ENCODE data around the gene RHCE. TPM values are rescaled to one million over a fixed set of nuclear protein-coding genes. Genes with fewer than 3 reads are reported as not detected.

Gene RHCE
- total and polyA plus RNA-seq, 2 of the 8 experiments (the other 6 are each of a cell fraction or from before 2014, with no cell fraction given) = 0.23 to 0.50 TPM

GRCh38 chr1:25439287-25439686 is 18.7 kb upstream of the RHCE start:
- Histone ChIP-seq H3K23ac (ENCODE audit: insufficient read length) (no peak overlapping the region), H2AK5ac (ENCODE audit: low read depth, low read length) (no peak overlapping the region), H2BK5ac (ENCODE audit: low read depth, low read length) (no peak overlapping the region), H4K5ac (ENCODE audit: insufficient read length, low read depth, low read length) (no peak overlapping the region), H3K4me3 (ENCODE audit: extremely low read depth in 1 of 4, insufficient read depth in 2 of 4, low read depth in 3 of 4, low read length in 4 of 4) (no peak overlapping the region), H3K79me2 (ENCODE audit: control insufficient read depth in 1 of 2, insufficient read depth in 2 of 2, low read length in 2 of 2) (peaks cover 0 to 48% of the 10 kb centered on the region in 2 experiments; a peak in 3 of 4 replicates), H3K4ac (replicated peaks; ENCODE audit: insufficient read length, low read depth, low read length) (no peak overlapping the region), H4K20me1 (replicated peaks in 1 of 2; ENCODE audit: control insufficient read depth in 1 of 2, insufficient read depth in 2 of 2, low read length in 2 of 2) (peaks cover 0 to 6% of the 10 kb centered on the region in 2 experiments), H4K8ac (ENCODE audit: extremely low read depth, insufficient read depth, low read length) (no peak overlapping the region), H2AFZ (ENCODE audit: low read length) (no peak overlapping the region), H2BK12ac (ENCODE audit: low read depth, low read length) (no peak overlapping the region), H3K18ac (ENCODE audit: extremely low read depth, low read length) (no peak overlapping the region), H3K23me2 (ENCODE audit: low read depth, low read length) (no peaks in the 10 kb centered on the region; the same call in 1 of the 2 replicates), H3K9ac (replicated peaks in 1 of 4; ENCODE audit: extremely low read depth in 1 of 4, low read depth in 3 of 4, low read length in 3 of 4) (no peak overlapping the region), H3K56ac (replicated peaks; ENCODE audit: insufficient read length, low read depth, low read length) (no peak overlapping the region), H3K9me3 (ENCODE audit: insufficient read depth in 2 of 2, low read depth in 1 of 2, low read length in 1 of 2) (no peaks in the 10 kb centered on the region), H3K36me3 (ENCODE audit: control insufficient read depth in 2 of 4, insufficient read depth in 4 of 4, low read length in 3 of 4) (no peaks in the 10 kb centered on the region), H3K4me2 (ENCODE audit: insufficient read depth in 1 of 2, low read depth in 2 of 2, low read length in 2 of 2) (no peak overlapping the region), H2BK20ac (ENCODE audit: low read length) (no peak overlapping the region), H3K27me3 (replicated peaks in 1 of 4; ENCODE audit: control insufficient read depth in 3 of 4, extremely low read depth in 1 of 4, insufficient read depth in 3 of 4, low read length in 3 of 4) (no peaks in the 10 kb centered on the region), H2BK15ac (ENCODE audit: low read length) (no peak overlapping the region), H2BK120ac (replicated peaks; ENCODE audit: low read depth, low read length) (no peak overlapping the region), H3K14ac (ENCODE audit: insufficient read length) (no peak overlapping the region), H4K91ac (replicated peaks; ENCODE audit: insufficient read length, low read length) (no peak overlapping the region), H3K27ac (ENCODE audit: low read depth, low read length) (no peak overlapping the region), H3K4me1 (replicated peaks in 1 of 4; ENCODE audit: control insufficient read depth in 3 of 4, insufficient read depth in 4 of 4, low read length in 3 of 4) (no peaks in the 10 kb centered on the region), H3K79me1 (ENCODE audit: low read depth, low read length) (0 out of 2 replicates have a peak, but pooled peaks cover 4% of the 10 kb centered on the region)
- ChIA-PET CTCF (ENCODE audit: partially characterized antibody) (no interaction called here), POLR2A (ENCODE audit: partially characterized antibody) (no interaction called here)
- no peak for DNase-seq (ENCODE audit: low read depth in 1 of 2, low spot score in 2 of 2)
- TF ChIP-seq NRF1 (IDR thresholded peaks at IDR 0.05; ENCODE audit: low read depth, low read length) (no peak), CREB1 (IDR thresholded peaks at IDR 0.05) (no peak), USF2 (IDR thresholded peaks at IDR 0.05; ENCODE audit: low read length) (no peak), RAD21 (IDR thresholded peaks at IDR 0.05 in 1 of 2, conservative IDR thresholded peaks at IDR 0.05 in 1 of 2; ENCODE audit: low read depth in 2 of 2, low read length in 2 of 2) (no peak), SP4 (IDR thresholded peaks at IDR 0.05; ENCODE audit: low read length) (no peak), BRCA1 (IDR thresholded peaks at IDR 0.05; ENCODE audit: low read depth, low read length) (no peak), POLR2A (IDR thresholded peaks at IDR 0.05; ENCODE audit: control extremely low read depth in 1 of 2, low read depth in 2 of 2, low read length in 2 of 2) (no peak), GTF2F1 (IDR thresholded peaks at IDR 0.05; ENCODE audit: borderline replicate concordance, low read depth, low read length) (no peak), EP300 (IDR thresholded peaks at IDR 0.05; ENCODE audit: borderline replicate concordance in 1 of 2, low read depth in 2 of 2, low read length in 2 of 2) (no peak), SP2 (IDR thresholded peaks at IDR 0.05; ENCODE audit: low read length) (no peak), EGR1 (IDR thresholded peaks at IDR 0.05; ENCODE audit: borderline replicate concordance, low read depth, low read length) (no peak)
- WGBS, 2 experiments (ENCODE audit: extremely low coverage in 1 of 2, insufficient coverage in 1 of 2, insufficient read length in 1 of 2, insufficient replicate concordance in 2 of 2, low coverage in 1 of 2, low lambda C conversion rate in 2 of 2, missing lambda C conversion rate in 1 of 2) = 98% methylated on average over 6 of the region's 6 CpGs; no CpG with 5 or more reads in 1 of the 2 experiments
- no peak for FAIRE-seq

Measured in H1 (cell line).